ENCODE results near the gene HSPB1.

DNA sequence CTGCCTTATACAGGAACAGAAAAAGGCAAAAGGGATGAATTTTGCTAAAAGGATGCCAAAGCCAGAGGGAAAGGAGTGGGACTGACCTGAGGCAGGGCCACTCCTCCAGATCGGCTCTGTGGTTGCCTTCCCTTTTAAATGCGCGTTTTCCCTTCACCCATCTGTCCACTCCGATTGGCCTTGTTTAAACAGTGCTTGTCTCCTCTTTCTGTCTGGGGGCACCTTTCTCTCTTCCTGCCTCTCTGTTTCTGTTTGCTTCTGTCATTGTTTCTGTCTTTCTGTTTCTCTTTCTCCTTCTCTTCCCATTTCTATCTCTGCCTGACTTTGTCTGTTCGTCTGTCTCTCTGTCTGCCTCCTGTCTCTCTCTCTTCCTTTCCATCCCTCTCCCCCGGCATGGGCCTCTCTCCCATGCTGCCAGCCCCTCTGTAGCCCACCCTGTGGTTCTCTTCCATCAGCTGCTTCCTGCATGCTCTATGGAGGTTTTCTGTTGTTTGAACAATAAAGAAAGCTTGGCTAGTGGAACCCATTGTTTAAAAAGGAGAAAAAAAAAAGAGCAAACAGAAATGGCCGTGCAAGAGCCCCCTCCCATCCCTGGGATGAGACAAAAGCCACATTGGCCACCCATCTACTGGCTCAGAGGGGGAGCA, 29.5 kb upstream of the HSPB1 start:
- TF ChIP-seq, protein P1, sequence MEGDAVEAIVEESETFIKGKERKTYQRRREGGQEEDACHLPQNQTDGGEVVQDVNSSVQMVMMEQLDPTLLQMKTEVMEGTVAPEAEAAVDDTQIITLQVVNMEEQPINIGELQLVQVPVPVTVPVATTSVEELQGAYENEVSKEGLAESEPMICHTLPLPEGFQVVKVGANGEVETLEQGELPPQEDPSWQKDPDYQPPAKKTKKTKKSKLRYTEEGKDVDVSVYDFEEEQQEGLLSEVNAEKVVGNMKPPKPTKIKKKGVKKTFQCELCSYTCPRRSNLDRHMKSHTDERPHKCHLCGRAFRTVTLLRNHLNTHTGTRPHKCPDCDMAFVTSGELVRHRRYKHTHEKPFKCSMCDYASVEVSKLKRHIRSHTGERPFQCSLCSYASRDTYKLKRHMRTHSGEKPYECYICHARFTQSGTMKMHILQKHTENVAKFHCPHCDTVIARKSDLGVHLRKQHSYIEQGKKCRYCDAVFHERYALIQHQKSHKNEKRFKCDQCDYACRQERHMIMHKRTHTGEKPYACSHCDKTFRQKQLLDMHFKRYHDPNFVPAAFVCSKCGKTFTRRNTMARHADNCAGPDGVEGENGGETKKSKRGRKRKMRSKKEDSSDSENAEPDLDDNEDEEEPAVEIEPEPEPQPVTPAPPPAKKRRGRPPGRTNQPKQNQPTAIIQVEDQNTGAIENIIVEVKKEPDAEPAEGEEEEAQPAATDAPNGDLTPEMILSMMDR (IDR thresholded peaks at IDR 0.05; ENCODE audit: low read depth, low read length, missing input control): no peak
- TF ChIP-seq YY1 (IDR thresholded peaks at IDR 0.05) (no peak), EGR1 (IDR thresholded peaks at IDR 0.05; ENCODE audit: low read depth in 2 of 2) (no peak), ATF3 (IDR thresholded peaks at IDR 0.05) (no peak), TAF1 (conservative IDR thresholded peaks at IDR 0.05) (no peak)
